ENCODE data around the gene MRPS22. TPM values are rescaled to one million over a fixed set of nuclear protein-coding genes. Genes with fewer than 3 reads are reported as not detected.

Gene MRPS22
- total RNA-seq, 1 experiment from 2014 or later, result 95.1 TPM

DNA sequence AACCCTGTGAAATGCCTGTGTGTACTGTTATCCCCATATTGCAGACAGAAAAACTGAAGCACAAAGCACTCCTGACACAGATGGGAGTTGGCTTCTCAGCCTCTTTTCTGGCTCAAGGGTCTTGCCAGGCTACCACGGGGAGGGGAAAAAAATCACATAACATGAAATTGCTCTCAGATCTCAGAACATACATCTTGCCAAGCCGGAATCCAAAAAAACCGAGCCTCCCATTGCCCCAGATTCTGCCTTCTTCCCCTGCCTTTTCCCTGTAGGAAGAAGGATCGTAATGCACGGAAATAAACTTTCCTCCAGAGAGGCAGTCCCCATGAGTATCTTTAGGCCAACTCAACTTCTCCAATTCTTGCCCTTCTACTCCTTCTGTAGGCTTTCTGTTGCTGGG lies 16.6 kb upstream of the MRPS22 start (continued):
- no peak for TF ChIP-seq ATF3 (IDR thresholded peaks at IDR 0.05)
- TF ChIP-seq CBX3 (IDR thresholded peaks at IDR 0.05; ENCODE audit: low read depth), result no peak
- no peak for TF ChIP-seq ZFX (IDR thresholded peaks at IDR 0.05)
- TF ChIP-seq JUND (IDR thresholded peaks at IDR 0.05), result no peak
- no peak for TF ChIP-seq RAD21 (IDR thresholded peaks at IDR 0.05; ENCODE audit: low read depth)

DNA sequence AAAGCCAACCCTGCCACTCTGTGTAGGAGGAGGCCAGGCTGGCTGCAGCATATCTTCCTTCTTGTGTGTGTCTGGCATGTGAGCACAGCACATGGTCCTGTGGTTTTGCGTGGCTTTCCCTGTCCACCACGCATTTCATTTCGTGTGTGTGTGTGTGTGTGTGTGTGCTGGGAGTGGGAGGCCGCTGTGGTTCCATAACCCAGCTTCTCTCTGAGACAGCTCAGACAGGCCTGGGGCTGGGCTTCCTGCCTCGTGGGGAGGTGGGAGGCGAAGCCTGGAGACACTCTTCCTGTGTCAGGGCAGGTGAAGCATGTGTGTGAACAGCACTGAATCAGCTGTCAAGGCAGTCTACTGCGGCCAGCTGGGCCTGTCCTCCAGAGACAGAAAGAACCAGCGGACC lies 16.0 kb upstream of the MRPS22 start:
- ChIA-PET CTCF (interaction anchor here (1.7 to 6.0 kb wide), 3 partner anchors 9 to 216 kb away, joined by 6 to 116 read pairs (median 31); no protein-coding TSS in a partner anchor), POLR2A (interaction anchor here (1.4 kb wide), 1 partner anchor 30 kb away, joined by 3 read pairs; no protein-coding TSS in a partner anchor), RAD21 (ENCODE audit: low non-redundant PET in 1 of 2, low total read pairs in 2 of 2, uncharacterized antibody in 2 of 2, unreplicated experiment in 2 of 2) (interaction anchor here (1.7 to 2.1 kb wide), 2 partner anchors 215 kb away, joined by 22 to 27 read pairs; no protein-coding TSS in a partner anchor)
- H3K79me2 ChIP-seq (ENCODE audit: insufficient read depth, low read length), result no peaks in the 10 kb centered on the region
- H3K27ac ChIP-seq (ENCODE audit: low read depth, low read length), result peak overlapping the region; percentile 29; the same call in 1 of the 2 replicates
- H3K4me2 ChIP-seq (ENCODE audit: low read length), result no peak overlapping the region
- ATAC-seq (no peak), DNase-seq (ENCODE audit: low read depth, low spot score) (no peak)
- H4K20me1 ChIP-seq (ENCODE audit: insufficient read depth), result no peaks in the 10 kb centered on the region
- no peak overlapping the region for H3K9ac ChIP-seq (ENCODE audit: low read length)
- no peaks in the 10 kb centered on the region for H3K36me3 ChIP-seq (ENCODE audit: control insufficient read depth in 1 of 2, insufficient read depth in 2 of 2, low read length in 2 of 2)
- no peak overlapping the region for H2AFZ ChIP-seq (ENCODE audit: low read depth, low read length, poor library complexity, severe bottlenecking)
- intact Hi-C loops (cut with micrococcal nuclease), result loop anchor here (2.0 to 10.0 kb wide), 4 partner anchors 215 to 853 kb away; no protein-coding TSS in a partner anchor
- H3K9me2 ChIP-seq (ENCODE audit: insufficient read depth), result no peaks in the 10 kb centered on the region
- no peaks in the 10 kb centered on the region for H3K27me3 ChIP-seq (ENCODE audit: insufficient read depth, low read length)
- no TSS peak for BruUV-seq (replicated peaks)
- no peak overlapping the region for H3K4me3 ChIP-seq (replicated peaks in 1 of 2; ENCODE audit: low read depth in 1 of 2, low read length in 2 of 2)
- peaks cover 34 to 44% of the 10 kb centered on the region in 2 experiments for H3K4me1 ChIP-seq (ENCODE audit: control insufficient read depth in 1 of 2, insufficient read depth in 2 of 2, low read length in 2 of 2)
- TF ChIP-seq CEBPB (IDR thresholded peaks at IDR 0.05; ENCODE audit: low read depth) (no peak), REST (IDR thresholded peaks at IDR 0.05; ENCODE audit: low read depth) (no peak), CTCF (IDR thresholded peaks at IDR 0.05 in 2 of 3, conservative IDR thresholded peaks at IDR 0.05 in 1 of 3; ENCODE audit: borderline replicate concordance in 1 of 3, insufficient read depth in 1 of 3, low read depth in 2 of 3, low read length in 2 of 3) (no peak), SP1 (IDR thresholded peaks at IDR 0.05; ENCODE audit: low read depth) (no peak), ZFX (IDR thresholded peaks at IDR 0.05) (peak; percentile 30; the same call in 1 of the 2 replicates), TCF7L2 (IDR thresholded peaks at IDR 0.05; ENCODE audit: borderline replicate concordance, extremely low read depth, insufficient read depth, insufficient read length) (no peak), SIN3A (IDR thresholded peaks at IDR 0.05; ENCODE audit: low read depth) (no peak), EZH2phosphoT487 (IDR thresholded peaks at IDR 0.05; ENCODE audit: borderline replicate concordance) (no peak), JUND (IDR thresholded peaks at IDR 0.05) (no peak)
- TF ChIP-seq, protein P1, sequence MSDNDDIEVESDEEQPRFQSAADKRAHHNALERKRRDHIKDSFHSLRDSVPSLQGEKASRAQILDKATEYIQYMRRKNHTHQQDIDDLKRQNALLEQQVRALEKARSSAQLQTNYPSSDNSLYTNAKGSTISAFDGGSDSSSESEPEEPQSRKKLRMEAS (IDR thresholded peaks at IDR 0.05), result peak; percentile 21; the same call in 1 of the 2 replicates
- H3K9me3 ChIP-seq (ENCODE audit: control insufficient read depth in 1 of 2, insufficient read depth in 1 of 2, low read depth in 1 of 2, low read length in 2 of 2), result no peaks in the 10 kb centered on the region

Data from HCT116 (cell line).